Mesodermal cell (in vitro differentiated cells): ENCODE data around the gene XAB2.
A peak's percentile ranks its signal among the peaks of the same experiment; 100 is the strongest.
"Not testable (repeated sequence)": the region's sequence is repeated elsewhere in the genome, so short reads cannot be mapped to it uniquely, and the experiment has no call there.

Experiments
- H3K27ac ChIP-seq: 2 replicates; pipeline ENCODE4 v1.7.0; 2013; ENCODE audit warnings: mild to moderate bottlenecking, low read depth, low read length, moderate library complexity; ENCODE audit not compliant: severe bottlenecking
- H3K36me3 ChIP-seq: 2 replicates; pipeline ENCODE4 v1.7.1; 2013; ENCODE audit warnings: mild to moderate bottlenecking, low read length, moderate library complexity; ENCODE audit not compliant: control insufficient read depth, insufficient read depth
- H3K4me1 ChIP-seq: one replicate; pipeline ENCODE4 v1.7.1; 2013; ENCODE audit warnings: mild to moderate bottlenecking, low read length; ENCODE audit not compliant: insufficient read depth, control insufficient read depth, poor library complexity, severe bottlenecking
- H3K4me3 ChIP-seq: 2 replicates; pipeline ENCODE4 v1.7.0; 2013; ENCODE audit warnings: low read length, control low read depth, mild to moderate bottlenecking; ENCODE audit not compliant: insufficient read depth, poor library complexity, severe bottlenecking; ENCODE audit errors: extremely low read depth
- H3K9me3 ChIP-seq: 2 replicates; pipeline ENCODE4 v1.7.1; 2013; ENCODE audit warnings: mild to moderate bottlenecking, low read length, moderate library complexity; ENCODE audit not compliant: control insufficient read depth
- WGBS, 2 experiments: methylation state at CpG; one replicate each; pipeline ENCODE4 v1.1.5; 2013; ENCODE audit warnings: missing lambda C conversion rate in 2 of 2; ENCODE audit not compliant: insufficient coverage in 2 of 2; 5-methylcytosine and 5-hydroxymethylcytosine counted together

XAB2 gene

DNA sequence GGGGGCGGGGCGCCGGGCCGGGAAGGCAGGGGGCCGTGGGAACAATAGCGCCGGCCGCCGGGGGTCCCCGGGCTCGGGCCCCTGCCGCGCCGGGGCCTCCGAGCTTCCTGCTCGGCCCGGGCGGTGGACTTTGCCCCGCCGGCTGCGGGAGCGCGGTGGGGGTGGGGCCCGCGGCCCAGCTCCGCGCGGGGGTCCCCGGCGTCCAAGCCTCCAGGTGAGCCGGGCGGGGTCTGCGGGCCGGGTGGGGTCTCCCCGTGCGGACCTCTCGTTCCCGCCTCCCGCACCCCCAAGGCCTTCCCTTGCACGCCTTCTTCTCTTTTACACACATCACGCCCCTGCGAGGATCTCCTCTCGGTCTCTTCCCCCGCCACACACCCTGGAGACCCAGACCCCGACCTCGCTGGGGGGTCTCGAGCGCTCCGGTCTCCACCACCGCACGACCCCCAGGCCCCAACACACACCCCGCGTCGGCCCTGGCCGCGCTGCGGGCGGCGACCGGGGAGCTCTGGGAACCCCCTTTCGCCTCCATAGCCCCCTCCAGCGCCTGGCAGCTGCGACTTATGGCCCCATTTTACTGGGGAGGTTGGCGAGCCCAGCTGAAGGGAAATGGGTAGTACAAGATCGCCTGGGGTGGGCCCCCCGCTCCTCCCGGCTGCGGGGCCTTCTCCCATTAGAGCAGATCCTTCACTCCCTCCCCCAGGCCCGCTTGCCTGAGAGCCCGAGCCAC is 33.0 kb downstream of the XAB2 start:
- Histone ChIP-seq H3K4me1 (no peaks in the 10 kb centered on the region), H3K27ac (no peak overlapping the region), H3K36me3 (no peaks in the 10 kb centered on the region), H3K4me3 (peak overlapping the region; percentile 24), H3K9me3 (no peaks in the 10 kb centered on the region)
- 3 to 7% methylated on average over 42 to 52 of the region's 70 CpGs for WGBS, 2 experiments

DNA sequence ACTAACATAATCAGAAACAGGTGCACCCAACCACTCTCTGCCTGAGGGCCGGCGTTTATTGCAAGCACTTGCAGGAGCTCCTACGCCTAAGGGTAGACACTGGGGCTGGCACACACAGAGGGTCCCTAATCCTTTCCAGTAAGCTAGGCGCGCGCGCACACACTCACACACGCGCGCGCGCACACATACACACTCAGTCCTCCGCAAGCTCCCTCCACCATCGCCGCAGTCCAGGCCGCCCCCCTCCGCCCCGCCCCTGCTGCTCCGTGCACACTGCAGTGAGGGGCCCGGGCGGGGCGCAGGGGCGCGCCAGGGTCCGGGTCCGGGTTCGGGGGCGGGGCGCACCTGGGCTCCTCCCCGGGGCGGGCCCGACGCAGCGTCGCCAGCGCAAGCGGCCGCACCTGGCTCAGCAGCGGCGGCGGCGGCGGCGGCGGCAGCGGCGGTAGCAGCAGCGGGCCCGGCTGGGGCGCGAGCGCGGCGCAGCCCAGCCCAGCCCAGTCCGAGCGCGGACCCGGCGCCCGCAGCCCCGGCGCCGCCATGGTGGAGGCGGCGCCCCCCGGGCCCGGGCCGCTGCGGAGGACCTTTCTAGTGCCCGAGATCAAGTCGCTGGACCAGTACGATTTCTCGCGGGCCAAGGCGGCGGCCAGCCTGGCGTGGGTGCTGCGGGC is 33.7 kb downstream of the XAB2 start, which contains the start of gene CAMSAP3:
CAMSAP3 (plus strand) TSS at position 398 of the 668 bp plus-strand sequence; CDS start at position 538, 140 bp downstream.
- Histone ChIP-seq H3K36me3 (no peaks in the 10 kb centered on the region), H3K4me3 (peak within 1 kb of the TSS; percentile 35), H3K27ac (no peak within 1 kb of the TSS), H3K4me1 (no peaks in the 10 kb centered on the region), H3K9me3 (no peaks in the 10 kb centered on the region)
- WGBS, 2 experiments, result 0 to 1% methylated on average over 40 to 52 of the region's 78 CpGs

DNA sequence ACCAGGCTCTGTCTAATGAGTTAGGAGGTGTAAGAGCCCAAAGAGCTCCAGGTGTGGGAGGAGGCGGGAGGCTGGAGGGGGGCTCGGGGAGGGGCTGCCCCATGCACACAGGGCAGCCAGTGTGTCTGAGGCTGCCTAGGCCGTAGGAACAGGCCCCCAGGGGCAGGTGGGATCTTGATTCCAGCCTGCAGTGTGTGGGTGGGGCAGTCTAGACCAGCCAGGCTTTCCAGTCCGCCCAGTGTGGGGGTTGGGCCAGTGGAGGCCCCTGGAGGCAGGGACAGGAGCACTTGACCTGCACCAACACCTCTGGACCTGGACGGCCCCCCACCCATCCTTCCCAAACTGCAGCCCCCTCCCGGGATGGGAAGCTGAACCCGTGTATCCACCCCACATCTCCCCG is 39.1 kb downstream of the XAB2 start:
- H3K4me1 ChIP-seq, result no peaks in the 10 kb centered on the region
- no peak overlapping the region for H3K27ac ChIP-seq
- no peaks in the 10 kb centered on the region for H3K36me3 ChIP-seq
- WGBS, 2 experiments, result 67 to 72% methylated on average over 4 to 7 of the region's 8 CpGs
- no peaks in the 10 kb centered on the region for H3K9me3 ChIP-seq
- H3K4me3 ChIP-seq, result no peak overlapping the region

DNA sequence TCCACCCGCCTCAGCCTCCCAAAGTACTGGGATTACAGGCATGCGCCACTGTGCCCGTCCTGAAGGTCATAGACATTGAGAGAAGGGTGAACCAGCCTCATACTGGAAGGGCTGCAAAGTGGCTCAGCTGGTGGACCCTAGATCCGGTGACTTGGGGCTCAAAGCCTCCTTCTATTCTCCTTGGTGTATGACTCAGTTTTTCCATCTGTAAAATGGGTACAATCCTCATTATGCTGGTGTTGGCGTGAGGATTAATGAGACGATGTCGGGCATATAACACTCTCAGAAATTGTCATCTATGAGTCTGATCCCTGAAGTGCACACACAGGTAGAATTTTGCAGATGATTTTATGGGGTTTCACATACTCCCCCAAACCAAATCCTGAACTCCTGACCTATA is 39.5 kb downstream of the XAB2 start:
- 87 to 94% methylated on average over 4 to 6 of the region's 7 CpGs for WGBS, 2 experiments
- H3K4me1 ChIP-seq, result no peaks in the 10 kb centered on the region
- no peaks in the 10 kb centered on the region for H3K36me3 ChIP-seq
- H3K9me3 ChIP-seq, result no peaks in the 10 kb centered on the region
- no peak overlapping the region for H3K4me3 ChIP-seq
- H3K27ac ChIP-seq, result no peak overlapping the region

DNA sequence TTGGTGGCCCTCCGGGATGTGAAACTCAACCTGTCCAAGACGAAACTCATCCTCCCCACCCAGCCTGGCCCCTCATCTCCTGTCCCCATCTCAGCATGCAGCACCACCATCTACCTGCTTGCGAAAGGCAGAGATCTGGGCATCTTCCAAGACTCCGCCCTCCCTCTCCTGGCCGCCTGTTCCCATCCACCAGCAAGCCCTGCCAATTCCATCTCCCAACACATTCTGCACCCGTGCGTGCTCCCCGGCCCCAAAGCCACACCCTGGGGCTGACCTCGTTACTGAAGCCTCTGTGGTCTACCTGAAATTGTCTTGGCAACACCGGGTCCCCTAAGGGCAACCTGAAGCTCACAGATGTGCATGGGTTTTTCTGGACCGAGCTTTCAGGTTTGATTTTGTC is 46.9 kb downstream of the XAB2 start:
- Histone ChIP-seq H3K9me3 (no peaks in the 10 kb centered on the region), H3K4me3 (no peak overlapping the region), H3K36me3 (no peaks in the 10 kb centered on the region), H3K4me1 (no peaks in the 10 kb centered on the region), H3K27ac (no peak overlapping the region)
- WGBS, 2 experiments, result 75% methylated on average over 8 to 11 of the region's 11 CpGs

DNA sequence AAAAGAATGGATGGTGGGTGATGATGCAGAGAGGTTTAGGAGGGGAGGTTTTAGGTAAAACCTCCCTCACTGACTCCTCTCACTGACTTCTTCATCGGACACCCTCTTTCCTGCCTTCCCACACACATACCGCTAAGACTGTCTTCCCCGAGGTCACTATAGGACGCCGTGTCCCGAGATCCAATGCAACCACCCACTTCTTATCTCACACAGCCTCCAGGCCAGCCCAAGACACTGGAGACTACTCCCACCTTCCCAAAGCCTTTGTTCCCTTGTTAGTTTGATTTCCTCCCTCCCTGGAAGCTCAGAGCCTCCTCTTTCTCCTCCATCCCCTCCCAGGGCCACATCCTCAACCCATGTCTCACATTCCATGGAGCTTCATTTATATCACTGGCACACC is 50.2 kb downstream of the XAB2 start:
- H3K4me3 ChIP-seq, result no peak overlapping the region
- H3K4me1 ChIP-seq, result no peaks in the 10 kb centered on the region
- H3K36me3 ChIP-seq, result no peaks in the 10 kb centered on the region
- WGBS, 2 experiments, result 66 to 74% methylated on average over 6 of the region's 6 CpGs
- H3K27ac ChIP-seq, result no peak overlapping the region
- H3K9me3 ChIP-seq, result no peaks in the 10 kb centered on the region

DNA sequence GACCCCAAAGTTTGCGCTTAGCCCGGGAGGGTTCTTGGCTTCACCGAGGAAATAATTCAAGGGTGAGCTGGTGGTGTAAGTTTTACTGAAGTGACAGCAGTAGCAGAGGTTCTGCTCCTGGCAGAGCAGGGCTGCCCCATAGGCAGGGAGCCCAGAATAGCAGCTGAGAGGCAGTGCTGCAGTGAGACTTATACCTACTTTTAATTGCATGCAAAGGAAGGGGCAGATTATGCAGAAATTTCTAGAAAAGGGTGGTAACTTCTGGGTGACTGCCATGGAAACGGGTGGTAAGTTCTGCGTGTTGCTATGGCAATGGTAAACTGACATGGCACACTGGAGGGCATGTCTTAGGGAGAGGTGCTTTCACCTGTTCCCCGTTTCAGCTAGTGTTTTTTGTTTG is 51.2 kb downstream of the XAB2 start:
- no peaks in the 10 kb centered on the region for H3K36me3 ChIP-seq
- H3K9me3 ChIP-seq, result no peaks in the 10 kb centered on the region
- 61 to 69% methylated on average over 5 to 6 of the region's 6 CpGs for WGBS, 2 experiments
- no peak overlapping the region for H3K27ac ChIP-seq
- H3K4me3 ChIP-seq, result no peak overlapping the region
- H3K4me1 ChIP-seq, result no peaks in the 10 kb centered on the region

DNA sequence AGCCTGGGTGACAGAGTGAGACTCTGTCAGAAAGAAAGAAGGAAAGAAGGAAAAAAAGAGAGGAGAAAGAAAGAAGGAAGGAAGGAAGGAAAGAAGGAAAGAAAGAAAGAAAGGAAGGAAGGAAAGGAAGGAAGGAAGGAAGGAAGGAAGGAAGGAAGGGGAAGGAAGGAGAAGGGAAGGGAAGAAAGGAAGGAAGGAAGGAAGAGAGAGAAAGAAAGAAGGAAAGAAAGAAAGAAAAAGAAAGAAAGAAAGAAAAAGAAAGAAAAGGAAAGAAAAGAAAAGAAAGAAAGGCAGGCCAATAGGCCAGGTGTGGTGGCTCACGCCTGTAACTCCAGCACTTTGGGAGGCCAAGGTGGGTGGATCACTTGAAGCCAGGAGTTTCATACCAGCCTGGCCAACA is 51.9 kb downstream of the XAB2 start:
- H3K9me3 ChIP-seq, H3K4me3 ChIP-seq, H3K27ac ChIP-seq, H3K36me3 ChIP-seq, H3K4me1 ChIP-seq: not testable (repeated sequence)
- 75 to 86% methylated on average over 1 of the region's 1 CpG for WGBS, 2 experiments

DNA sequence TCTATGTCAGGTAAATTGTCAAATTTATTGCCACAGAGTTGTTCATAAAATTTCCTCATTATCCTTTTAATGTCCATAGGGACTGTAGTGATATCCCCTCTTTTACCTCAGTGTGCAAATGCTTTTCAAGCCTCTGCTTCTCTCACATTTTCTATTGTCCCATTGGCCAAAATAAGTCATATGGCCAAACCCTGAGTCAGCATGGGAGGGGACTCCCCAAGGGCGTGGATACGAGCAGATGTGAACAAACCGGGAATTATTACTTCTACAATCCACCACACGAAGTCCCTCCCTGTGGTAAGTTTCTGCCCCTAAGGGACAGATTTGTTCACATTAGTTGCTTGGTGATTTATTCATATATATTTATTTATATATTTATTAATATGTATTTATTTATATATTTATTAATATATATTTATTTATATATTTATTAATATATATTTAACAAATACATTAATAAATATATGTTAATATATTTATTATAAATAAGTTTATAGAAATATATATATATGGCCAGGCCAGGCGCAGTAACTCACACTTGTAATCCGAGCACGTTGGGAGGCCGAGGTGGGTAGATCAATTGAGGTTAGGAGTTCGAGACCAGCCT is 53.8 kb downstream of the XAB2 start:
- Histone ChIP-seq H3K4me1 (no peaks in the 10 kb centered on the region), H3K36me3 (no peaks in the 10 kb centered on the region), H3K4me3 (no peak overlapping the region), H3K27ac (no peak overlapping the region), H3K9me3 (no peaks in the 10 kb centered on the region)
- WGBS, 2 experiments, result 85 to 95% methylated on average over 4 to 5 of the region's 9 CpGs

DNA sequence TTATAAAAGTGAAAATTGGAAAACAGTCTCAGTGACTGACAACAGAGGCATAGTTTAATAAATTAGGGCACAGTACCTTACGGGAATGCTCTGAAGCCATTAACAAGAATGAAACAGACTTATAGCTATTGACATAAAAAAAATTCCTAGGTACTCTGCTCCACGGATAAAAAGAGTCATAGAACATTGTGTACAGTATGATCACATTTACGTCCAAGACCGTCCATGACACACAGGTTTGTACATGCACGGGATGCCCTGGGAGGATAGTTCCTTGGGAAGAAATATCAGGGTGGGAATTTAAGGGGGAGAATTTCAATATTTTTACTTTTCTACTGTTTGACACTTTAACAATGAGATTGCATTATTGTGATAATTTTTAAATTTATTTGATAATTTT is 58.6 kb downstream of the XAB2 start:
- Histone ChIP-seq H3K36me3 (no peaks in the 10 kb centered on the region), H3K4me1 (no peaks in the 10 kb centered on the region), H3K9me3 (no peaks in the 10 kb centered on the region), H3K27ac (no peak overlapping the region), H3K4me3 (no peak overlapping the region)
- 80 to 91% methylated on average over 2 to 4 of the region's 5 CpGs for WGBS, 2 experiments
